ENCODE measurements around the gene ROS1.

DNA sequence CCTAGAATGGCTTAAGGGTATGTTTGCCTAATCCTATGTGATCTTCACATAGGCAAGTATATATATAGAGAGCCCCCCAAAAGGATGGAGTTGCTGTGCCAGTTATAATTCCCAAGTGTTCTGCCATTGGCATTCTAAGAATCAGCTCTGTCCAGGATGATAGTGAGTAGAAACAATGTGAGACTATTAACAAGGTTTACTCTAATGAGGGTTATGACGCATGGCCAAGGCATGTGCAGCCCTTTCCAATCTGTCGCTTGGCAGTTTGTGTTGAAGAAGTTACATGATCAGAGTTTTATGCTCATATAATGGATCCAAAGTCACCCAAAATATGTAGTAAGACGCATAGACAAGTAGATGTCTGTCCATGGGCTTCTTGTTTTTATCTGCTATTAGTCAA is 126.8 kb downstream of the ROS1 start:
- TF ChIP-seq, protein P1, sequence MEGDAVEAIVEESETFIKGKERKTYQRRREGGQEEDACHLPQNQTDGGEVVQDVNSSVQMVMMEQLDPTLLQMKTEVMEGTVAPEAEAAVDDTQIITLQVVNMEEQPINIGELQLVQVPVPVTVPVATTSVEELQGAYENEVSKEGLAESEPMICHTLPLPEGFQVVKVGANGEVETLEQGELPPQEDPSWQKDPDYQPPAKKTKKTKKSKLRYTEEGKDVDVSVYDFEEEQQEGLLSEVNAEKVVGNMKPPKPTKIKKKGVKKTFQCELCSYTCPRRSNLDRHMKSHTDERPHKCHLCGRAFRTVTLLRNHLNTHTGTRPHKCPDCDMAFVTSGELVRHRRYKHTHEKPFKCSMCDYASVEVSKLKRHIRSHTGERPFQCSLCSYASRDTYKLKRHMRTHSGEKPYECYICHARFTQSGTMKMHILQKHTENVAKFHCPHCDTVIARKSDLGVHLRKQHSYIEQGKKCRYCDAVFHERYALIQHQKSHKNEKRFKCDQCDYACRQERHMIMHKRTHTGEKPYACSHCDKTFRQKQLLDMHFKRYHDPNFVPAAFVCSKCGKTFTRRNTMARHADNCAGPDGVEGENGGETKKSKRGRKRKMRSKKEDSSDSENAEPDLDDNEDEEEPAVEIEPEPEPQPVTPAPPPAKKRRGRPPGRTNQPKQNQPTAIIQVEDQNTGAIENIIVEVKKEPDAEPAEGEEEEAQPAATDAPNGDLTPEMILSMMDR (IDR thresholded peaks at IDR 0.05 in 8 of 11, conservative IDR thresholded peaks at IDR 0.05 in 3 of 11): no peak
- TF ChIP-seq POLR2A (IDR thresholded peaks at IDR 0.05): no peak
